ENCODE results near the gene IL23A. TPM values are rescaled to one million over a fixed set of nuclear protein-coding genes. Genes with fewer than 3 reads are reported as not detected.

Gene IL23A
- total and polyA plus RNA-seq, 2 of the 13 experiments (the other 11 are each of a cell fraction or from before 2014, with no cell fraction given), result 0.33 to 0.35 TPM

DNA sequence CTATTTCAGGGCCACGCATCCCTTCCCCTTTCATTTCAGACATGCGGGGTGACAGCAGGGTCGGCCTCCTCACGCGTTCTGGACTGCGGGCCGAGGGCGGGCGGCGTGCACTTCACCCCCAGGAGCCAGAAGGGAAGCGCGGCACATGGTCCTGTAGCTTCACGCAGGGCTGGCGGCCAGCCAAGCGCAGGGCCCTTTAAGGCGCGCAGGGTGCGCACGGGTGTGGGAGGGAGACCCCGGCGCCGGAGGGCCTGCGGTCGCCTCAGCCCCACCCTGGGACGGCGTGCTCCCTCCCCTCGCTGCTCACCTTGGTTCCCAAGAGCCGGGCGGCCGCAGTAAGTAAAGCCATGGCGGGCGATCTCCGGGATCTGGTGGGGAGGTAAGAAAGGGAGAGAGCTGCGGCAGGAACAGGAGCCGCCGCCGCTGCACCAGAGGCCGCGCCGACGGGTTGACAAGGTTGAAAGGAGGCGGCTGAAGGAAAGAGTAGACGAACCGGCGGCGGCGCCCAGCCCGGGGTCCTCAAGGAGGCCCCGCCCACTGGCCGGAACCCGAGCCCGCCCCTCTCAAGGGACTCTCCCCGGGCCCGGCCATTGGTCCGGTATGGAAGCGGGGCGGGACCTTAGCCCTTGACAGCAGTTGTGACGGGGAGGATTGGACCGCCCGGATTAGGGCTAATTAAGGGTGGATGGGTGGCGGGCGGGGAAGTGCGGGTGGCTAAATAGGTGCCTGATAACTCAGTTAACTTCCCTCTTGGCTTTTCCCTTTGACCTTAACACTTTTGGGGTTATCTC, 38.6 kb upstream of the IL23A start, which contains the start of gene CS (continued):
- TF ChIP-seq, protein P1, sequence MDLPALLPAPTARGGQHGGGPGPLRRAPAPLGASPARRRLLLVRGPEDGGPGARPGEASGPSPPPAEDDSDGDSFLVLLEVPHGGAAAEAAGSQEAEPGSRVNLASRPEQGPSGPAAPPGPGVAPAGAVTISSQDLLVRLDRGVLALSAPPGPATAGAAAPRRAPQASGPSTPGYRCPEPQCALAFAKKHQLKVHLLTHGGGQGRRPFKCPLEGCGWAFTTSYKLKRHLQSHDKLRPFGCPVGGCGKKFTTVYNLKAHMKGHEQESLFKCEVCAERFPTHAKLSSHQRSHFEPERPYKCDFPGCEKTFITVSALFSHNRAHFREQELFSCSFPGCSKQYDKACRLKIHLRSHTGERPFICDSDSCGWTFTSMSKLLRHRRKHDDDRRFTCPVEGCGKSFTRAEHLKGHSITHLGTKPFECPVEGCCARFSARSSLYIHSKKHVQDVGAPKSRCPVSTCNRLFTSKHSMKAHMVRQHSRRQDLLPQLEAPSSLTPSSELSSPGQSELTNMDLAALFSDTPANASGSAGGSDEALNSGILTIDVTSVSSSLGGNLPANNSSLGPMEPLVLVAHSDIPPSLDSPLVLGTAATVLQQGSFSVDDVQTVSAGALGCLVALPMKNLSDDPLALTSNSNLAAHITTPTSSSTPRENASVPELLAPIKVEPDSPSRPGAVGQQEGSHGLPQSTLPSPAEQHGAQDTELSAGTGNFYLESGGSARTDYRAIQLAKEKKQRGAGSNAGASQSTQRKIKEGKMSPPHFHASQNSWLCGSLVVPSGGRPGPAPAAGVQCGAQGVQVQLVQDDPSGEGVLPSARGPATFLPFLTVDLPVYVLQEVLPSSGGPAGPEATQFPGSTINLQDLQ (CRISPR knock-in tag; IDR thresholded peaks at IDR 0.05), result peak; percentile 99
- TF ChIP-seq NR3C1 (CRISPR knock-in tag; IDR thresholded peaks at IDR 0.05), result no peak
- TF ChIP-seq HIVEP1 (CRISPR knock-in tag; IDR thresholded peaks at IDR 0.05), result peak; percentile 91
- no peak for TF ChIP-seq PCBP1 (IDR thresholded peaks at IDR 0.05; ENCODE audit: borderline replicate concordance, low read depth, low read length)
- TF ChIP-seq HNRNPL (IDR thresholded peaks at IDR 0.05; ENCODE audit: low read depth, low read length), result no peak
- peak; percentile 67; the same call in 1 of the 3 replicates for TF ChIP-seq MXI1 (IDR thresholded peaks at IDR 0.05; ENCODE audit: borderline replicate concordance, low read depth, low read length)
- peak; percentile 47 for TF ChIP-seq ZNF883 (CRISPR knock-in tag; IDR thresholded peaks at IDR 0.05; ENCODE audit: not compliant biosample characterization)
- TF ChIP-seq, protein P2, sequence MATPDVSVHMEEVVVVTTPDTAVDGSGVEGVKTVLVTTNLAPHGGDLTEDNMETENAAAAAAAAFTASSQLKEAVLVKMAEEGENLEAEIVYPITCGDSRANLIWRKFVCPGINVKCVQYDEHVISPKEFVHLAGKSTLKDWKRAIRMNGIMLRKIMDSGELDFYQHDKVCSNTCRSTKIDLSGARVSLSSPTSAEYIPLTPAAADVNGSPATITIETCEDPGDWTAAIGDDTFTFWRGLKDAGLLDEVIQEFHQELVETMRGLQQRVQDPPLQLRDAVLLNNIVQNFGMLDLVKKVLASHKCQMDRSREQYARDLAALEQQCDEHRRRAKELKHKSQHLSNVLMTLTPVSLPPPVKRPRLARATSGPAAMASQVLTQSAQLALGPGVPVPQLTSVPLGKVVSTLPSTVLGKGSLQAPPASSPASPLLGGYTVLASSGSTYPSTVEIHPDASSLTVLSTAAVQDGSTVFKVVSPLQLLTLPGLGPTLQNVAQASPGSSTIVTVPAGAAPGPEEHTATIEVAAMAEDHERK (CRISPR knock-in tag; IDR thresholded peaks at IDR 0.05; ENCODE audit: low read depth), result no peak
- TF ChIP-seq ZNF572 (CRISPR knock-in tag; IDR thresholded peaks at IDR 0.05), result no peak
- no peak for TF ChIP-seq ONECUT2 (CRISPR knock-in tag; IDR thresholded peaks at IDR 0.05)
- no peak for TF ChIP-seq RBAK (CRISPR knock-in tag; IDR thresholded peaks at IDR 0.05)
- TF ChIP-seq, protein P3, sequence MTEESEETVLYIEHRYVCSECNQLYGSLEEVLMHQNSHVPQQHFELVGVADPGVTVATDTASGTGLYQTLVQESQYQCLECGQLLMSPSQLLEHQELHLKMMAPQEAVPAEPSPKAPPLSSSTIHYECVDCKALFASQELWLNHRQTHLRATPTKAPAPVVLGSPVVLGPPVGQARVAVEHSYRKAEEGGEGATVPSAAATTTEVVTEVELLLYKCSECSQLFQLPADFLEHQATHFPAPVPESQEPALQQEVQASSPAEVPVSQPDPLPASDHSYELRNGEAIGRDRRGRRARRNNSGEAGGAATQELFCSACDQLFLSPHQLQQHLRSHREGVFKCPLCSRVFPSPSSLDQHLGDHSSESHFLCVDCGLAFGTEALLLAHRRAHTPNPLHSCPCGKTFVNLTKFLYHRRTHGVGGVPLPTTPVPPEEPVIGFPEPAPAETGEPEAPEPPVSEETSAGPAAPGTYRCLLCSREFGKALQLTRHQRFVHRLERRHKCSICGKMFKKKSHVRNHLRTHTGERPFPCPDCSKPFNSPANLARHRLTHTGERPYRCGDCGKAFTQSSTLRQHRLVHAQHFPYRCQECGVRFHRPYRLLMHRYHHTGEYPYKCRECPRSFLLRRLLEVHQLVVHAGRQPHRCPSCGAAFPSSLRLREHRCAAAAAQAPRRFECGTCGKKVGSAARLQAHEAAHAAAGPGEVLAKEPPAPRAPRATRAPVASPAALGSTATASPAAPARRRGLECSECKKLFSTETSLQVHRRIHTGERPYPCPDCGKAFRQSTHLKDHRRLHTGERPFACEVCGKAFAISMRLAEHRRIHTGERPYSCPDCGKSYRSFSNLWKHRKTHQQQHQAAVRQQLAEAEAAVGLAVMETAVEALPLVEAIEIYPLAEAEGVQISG (CRISPR knock-in tag; IDR thresholded peaks at IDR 0.05), result no peak
- TF ChIP-seq ZNF451 (CRISPR knock-in tag; IDR thresholded peaks at IDR 0.05), result 0 out of 2 replicates have a peak, but pooled peaks have one; percentile 12
- no peak for TF ChIP-seq ZNF720 (CRISPR knock-in tag; IDR thresholded peaks at IDR 0.05)
- TF ChIP-seq, protein P4, sequence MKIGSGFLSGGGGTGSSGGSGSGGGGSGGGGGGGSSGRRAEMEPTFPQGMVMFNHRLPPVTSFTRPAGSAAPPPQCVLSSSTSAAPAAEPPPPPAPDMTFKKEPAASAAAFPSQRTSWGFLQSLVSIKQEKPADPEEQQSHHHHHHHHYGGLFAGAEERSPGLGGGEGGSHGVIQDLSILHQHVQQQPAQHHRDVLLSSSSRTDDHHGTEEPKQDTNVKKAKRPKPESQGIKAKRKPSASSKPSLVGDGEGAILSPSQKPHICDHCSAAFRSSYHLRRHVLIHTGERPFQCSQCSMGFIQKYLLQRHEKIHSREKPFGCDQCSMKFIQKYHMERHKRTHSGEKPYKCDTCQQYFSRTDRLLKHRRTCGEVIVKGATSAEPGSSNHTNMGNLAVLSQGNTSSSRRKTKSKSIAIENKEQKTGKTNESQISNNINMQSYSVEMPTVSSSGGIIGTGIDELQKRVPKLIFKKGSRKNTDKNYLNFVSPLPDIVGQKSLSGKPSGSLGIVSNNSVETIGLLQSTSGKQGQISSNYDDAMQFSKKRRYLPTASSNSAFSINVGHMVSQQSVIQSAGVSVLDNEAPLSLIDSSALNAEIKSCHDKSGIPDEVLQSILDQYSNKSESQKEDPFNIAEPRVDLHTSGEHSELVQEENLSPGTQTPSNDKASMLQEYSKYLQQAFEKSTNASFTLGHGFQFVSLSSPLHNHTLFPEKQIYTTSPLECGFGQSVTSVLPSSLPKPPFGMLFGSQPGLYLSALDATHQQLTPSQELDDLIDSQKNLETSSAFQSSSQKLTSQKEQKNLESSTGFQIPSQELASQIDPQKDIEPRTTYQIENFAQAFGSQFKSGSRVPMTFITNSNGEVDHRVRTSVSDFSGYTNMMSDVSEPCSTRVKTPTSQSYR (CRISPR knock-in tag; IDR thresholded peaks at IDR 0.05; ENCODE audit: borderline replicate concordance), result no peak
- TF ChIP-seq PITX1 (CRISPR knock-in tag; IDR thresholded peaks at IDR 0.05), result peak; percentile 53; the same call in 1 of the 2 replicates
- TF ChIP-seq POGZ (CRISPR knock-in tag; IDR thresholded peaks at IDR 0.05), result peak; percentile 47; the same call in 1 of the 2 replicates
- TF ChIP-seq ZSCAN29 (CRISPR knock-in tag; conservative IDR thresholded peaks at IDR 0.05), result peak; percentile 60; the same call in 1 of the 2 replicates
- TF ChIP-seq POLR2AphosphoS5 (IDR thresholded peaks at IDR 0.05; ENCODE audit: low read depth, low read length), result peak; percentile 61
- TF ChIP-seq TBX2 (CRISPR knock-in tag; IDR thresholded peaks at IDR 0.05; ENCODE audit: borderline replicate concordance), result peak; percentile 59

Measured in HepG2 (cell line).